ENCODE data around the gene CCDC88B. TPM values are rescaled to one million over a fixed set of nuclear protein-coding genes. Genes with fewer than 3 reads are reported as not detected.

The CCDC88B gene
- total and polyA plus RNA-seq, 2 experiments from 2014 or later: 4.9 to 10.0 TPM

GRCh38 chr11:64333556-64333955 is 6.4 kb upstream of the CCDC88B start:
- Histone ChIP-seq H3K27me3 (no peaks in the 10 kb centered on the region), H3K36me3 (replicated peaks; ENCODE audit: insufficient read depth, low read depth) (no peaks in the 10 kb centered on the region), H3K4me1 (ENCODE audit: insufficient read depth) (peaks cover 5% of the 10 kb centered on the region), H3K4me3 (no peak overlapping the region), H3K4me2 (no peak overlapping the region), H3K9me3 (ENCODE audit: low read depth) (no peaks in the 10 kb centered on the region), H3K27ac (no peak overlapping the region), H3K79me2 (no peaks in the 10 kb centered on the region), H4K20me1 (ENCODE audit: insufficient read depth, poor library complexity, severe bottlenecking) (no peaks in the 10 kb centered on the region), H3K9me2 (replicated peaks; ENCODE audit: insufficient read depth) (no peaks in the 10 kb centered on the region), H2AFZ (no peak overlapping the region)
- TF ChIP-seq EZH2phosphoT487 (IDR thresholded peaks at IDR 0.05; ENCODE audit: low read depth, severe bottlenecking, unreplicated experiment) (no peak), EZH2 (IDR thresholded peaks at IDR 0.05; ENCODE audit: borderline replicate concordance) (no peak)
- TF ChIP-seq, protein P1, sequence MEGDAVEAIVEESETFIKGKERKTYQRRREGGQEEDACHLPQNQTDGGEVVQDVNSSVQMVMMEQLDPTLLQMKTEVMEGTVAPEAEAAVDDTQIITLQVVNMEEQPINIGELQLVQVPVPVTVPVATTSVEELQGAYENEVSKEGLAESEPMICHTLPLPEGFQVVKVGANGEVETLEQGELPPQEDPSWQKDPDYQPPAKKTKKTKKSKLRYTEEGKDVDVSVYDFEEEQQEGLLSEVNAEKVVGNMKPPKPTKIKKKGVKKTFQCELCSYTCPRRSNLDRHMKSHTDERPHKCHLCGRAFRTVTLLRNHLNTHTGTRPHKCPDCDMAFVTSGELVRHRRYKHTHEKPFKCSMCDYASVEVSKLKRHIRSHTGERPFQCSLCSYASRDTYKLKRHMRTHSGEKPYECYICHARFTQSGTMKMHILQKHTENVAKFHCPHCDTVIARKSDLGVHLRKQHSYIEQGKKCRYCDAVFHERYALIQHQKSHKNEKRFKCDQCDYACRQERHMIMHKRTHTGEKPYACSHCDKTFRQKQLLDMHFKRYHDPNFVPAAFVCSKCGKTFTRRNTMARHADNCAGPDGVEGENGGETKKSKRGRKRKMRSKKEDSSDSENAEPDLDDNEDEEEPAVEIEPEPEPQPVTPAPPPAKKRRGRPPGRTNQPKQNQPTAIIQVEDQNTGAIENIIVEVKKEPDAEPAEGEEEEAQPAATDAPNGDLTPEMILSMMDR (IDR thresholded peaks at IDR 0.05; ENCODE audit: poor library complexity): no peak
- no peak for DNase-seq (ENCODE audit: low spot score)
- 95% methylated on average over 8 of the region's 8 CpGs for WGBS (ENCODE audit: low lambda C conversion rate, missing lambda C conversion rate)

DNA sequence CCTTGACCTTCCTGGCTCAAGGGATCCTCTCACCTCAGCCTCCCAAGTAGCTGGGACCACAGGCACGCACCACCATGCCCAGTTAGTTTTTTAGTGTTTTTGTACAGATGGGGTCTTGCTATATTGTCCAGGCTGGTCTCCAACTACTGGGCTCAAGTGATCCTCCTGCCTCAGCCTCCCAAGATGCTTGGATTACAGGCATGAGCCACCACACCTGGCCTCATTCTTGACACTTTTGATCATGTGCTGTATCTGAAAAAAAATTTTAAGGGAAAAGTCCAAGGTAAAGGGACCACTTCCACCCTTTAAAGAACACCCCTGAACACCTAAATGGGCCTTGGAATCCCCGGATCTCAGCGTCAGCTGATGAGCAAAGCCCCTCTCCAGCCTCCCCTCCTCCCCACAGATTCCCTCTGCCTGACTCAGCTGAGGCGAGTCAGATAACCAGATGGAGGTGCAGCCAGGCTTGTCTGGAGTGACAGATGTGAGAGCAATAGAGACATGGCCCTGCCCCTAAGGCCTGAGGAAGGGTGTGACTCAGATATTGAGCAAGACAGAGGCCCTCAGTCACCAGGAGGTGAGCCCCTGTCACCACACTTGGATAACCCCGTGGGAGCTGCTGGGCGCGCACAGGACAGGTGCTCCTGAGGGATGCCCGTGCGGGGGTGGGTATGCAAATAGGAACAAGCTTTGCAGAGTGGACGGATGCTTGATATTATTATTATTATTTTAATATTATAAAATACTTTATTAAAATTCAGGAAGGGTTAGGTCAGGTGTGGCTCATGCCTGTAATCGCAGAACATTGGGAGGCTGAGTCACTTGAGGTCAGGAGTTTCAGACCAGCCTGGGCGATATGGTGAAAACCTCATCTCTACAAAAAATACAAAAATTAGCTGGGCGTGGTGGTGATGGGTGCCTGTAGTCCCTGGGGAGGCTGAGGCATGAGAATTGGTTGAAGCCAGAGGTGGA is 5.0 kb upstream of the CCDC88B start:
- peak; percentile 92 for DNase-seq (ENCODE audit: low spot score)
- no peaks in the 10 kb centered on the region for H3K36me3 ChIP-seq (replicated peaks; ENCODE audit: insufficient read depth, low read depth)
- no peak overlapping the region for H3K4me2 ChIP-seq
- H3K27me3 ChIP-seq: no peaks in the 10 kb centered on the region
- H3K4me3 ChIP-seq: no peak overlapping the region
- H3K9me3 ChIP-seq (ENCODE audit: low read depth): no peaks in the 10 kb centered on the region
- H3K27ac ChIP-seq: peak overlapping the region; percentile 74
- H3K9me2 ChIP-seq (replicated peaks; ENCODE audit: insufficient read depth): no peaks in the 10 kb centered on the region
- no peak overlapping the region for H2AFZ ChIP-seq
- peaks cover 5% of the 10 kb centered on the region for H3K4me1 ChIP-seq (ENCODE audit: insufficient read depth)
- no peaks in the 10 kb centered on the region for H4K20me1 ChIP-seq (ENCODE audit: insufficient read depth, poor library complexity, severe bottlenecking)
- TF ChIP-seq EZH2phosphoT487 (IDR thresholded peaks at IDR 0.05; ENCODE audit: low read depth, severe bottlenecking, unreplicated experiment): no peak
- no peak for TF ChIP-seq EZH2 (IDR thresholded peaks at IDR 0.05; ENCODE audit: borderline replicate concordance)
- TF ChIP-seq, protein P1 (IDR thresholded peaks at IDR 0.05; ENCODE audit: poor library complexity): no peak
- H3K79me2 ChIP-seq: no peaks in the 10 kb centered on the region
- WGBS (ENCODE audit: low lambda C conversion rate, missing lambda C conversion rate): 43% methylated on average over 13 of the region's 13 CpGs

DNA sequence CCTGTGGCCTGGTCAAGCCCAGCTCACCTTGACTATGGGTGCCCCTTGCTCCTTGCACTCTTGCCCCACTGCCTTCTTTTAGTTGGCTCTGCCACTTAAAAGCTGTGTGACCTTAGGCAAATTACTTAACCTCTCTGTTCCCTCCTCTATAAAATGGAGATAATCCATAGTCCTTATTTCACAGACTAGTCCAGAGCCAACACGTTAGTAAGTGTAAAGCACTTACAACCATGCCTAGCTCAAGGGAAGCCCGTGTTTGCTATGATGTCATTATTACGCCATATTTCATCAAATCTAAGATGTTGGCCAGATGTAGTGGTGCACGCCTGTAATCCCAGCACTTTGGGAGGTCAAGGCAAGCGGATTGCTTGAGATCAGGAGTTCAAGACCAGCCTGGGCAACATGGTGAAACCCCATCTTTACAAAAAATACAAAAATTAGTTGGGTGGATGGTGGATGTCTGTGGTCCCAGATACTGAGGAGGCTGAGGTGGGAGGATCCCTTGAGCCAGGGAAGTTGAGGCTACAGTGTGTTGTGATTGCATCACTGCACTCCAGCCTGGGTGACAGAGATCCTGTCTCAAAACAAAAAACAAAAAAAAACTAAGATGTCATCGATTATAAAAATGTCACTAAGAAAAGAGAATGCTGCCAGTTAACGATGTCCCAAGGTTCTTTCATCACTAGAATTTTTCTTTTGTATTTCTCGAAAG is 2.3 kb upstream of the CCDC88B start:
- WGBS (ENCODE audit: low lambda C conversion rate, missing lambda C conversion rate): 81% methylated on average over 8 of the region's 8 CpGs

More for the DNA sequence above, 2.3 kb upstream of the CCDC88B start:
- Histone ChIP-seq H4K20me1 (ENCODE audit: insufficient read depth, poor library complexity, severe bottlenecking) (no peaks in the 10 kb centered on the region), H3K27ac (no peak overlapping the region), H3K9me3 (ENCODE audit: low read depth) (no peaks in the 10 kb centered on the region), H3K4me2 (no peak overlapping the region), H3K36me3 (replicated peaks; ENCODE audit: insufficient read depth, low read depth) (no peaks in the 10 kb centered on the region), H3K9me2 (replicated peaks; ENCODE audit: insufficient read depth) (no peaks in the 10 kb centered on the region), H3K4me3 (no peak overlapping the region), H3K4me1 (ENCODE audit: insufficient read depth) (peaks cover 5% of the 10 kb centered on the region), H3K79me2 (no peaks in the 10 kb centered on the region), H2AFZ (no peak overlapping the region), H3K27me3 (no peaks in the 10 kb centered on the region)
- no peak for DNase-seq (ENCODE audit: low spot score)
- no peak for TF ChIP-seq EZH2phosphoT487 (IDR thresholded peaks at IDR 0.05; ENCODE audit: low read depth, severe bottlenecking, unreplicated experiment)
- no peak for TF ChIP-seq EZH2 (IDR thresholded peaks at IDR 0.05; ENCODE audit: borderline replicate concordance)
- TF ChIP-seq, protein P1 (IDR thresholded peaks at IDR 0.05; ENCODE audit: poor library complexity): no peak
